ENCODE results near the gene SMG1.

SMG1 gene

DNA sequence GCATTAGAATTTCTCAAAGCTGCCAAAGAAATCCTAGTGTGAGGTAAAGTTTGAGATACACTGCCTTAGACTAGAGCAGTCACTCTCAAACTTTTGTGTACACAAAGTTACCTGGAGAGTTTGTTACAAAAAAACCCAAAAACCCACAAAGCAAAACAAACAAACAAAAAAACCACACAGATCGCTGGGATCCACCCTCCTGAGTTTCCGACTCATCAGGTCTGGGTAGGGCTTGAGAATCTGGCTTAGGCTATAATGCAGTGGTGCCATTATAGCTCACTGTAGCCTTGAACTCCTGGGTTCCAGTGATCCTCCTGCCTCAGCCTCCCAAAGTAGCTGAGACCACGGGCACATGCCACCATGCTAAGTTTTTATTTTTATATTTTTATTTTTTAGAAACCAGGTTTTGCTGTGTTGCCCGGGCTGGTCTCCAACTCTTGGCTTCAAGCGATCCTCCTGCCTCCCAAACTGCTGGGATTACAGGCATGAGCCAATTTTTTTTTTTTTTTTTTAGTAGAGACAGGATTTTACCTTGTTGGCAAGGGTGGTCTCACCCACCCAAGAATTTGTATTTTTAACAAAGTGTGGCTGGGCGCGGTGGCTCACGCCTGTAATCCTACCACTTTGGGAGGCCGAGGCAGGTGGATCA, 22.3 kb upstream of the SMG1 start:
- Histone ChIP-seq H3K4me1 (no peaks in the 10 kb centered on the region), H3K27me3 (no peaks in the 10 kb centered on the region), H3K36me3 (no peaks in the 10 kb centered on the region), H3K9me3 (no peaks in the 10 kb centered on the region), H3K4me3 (ENCODE audit: low read depth, low read length) (no peak overlapping the region)
- no peak for DNase-seq
- TF ChIP-seq, protein P1, sequence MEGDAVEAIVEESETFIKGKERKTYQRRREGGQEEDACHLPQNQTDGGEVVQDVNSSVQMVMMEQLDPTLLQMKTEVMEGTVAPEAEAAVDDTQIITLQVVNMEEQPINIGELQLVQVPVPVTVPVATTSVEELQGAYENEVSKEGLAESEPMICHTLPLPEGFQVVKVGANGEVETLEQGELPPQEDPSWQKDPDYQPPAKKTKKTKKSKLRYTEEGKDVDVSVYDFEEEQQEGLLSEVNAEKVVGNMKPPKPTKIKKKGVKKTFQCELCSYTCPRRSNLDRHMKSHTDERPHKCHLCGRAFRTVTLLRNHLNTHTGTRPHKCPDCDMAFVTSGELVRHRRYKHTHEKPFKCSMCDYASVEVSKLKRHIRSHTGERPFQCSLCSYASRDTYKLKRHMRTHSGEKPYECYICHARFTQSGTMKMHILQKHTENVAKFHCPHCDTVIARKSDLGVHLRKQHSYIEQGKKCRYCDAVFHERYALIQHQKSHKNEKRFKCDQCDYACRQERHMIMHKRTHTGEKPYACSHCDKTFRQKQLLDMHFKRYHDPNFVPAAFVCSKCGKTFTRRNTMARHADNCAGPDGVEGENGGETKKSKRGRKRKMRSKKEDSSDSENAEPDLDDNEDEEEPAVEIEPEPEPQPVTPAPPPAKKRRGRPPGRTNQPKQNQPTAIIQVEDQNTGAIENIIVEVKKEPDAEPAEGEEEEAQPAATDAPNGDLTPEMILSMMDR (IDR thresholded peaks at IDR 0.05; ENCODE audit: low read depth, low read length), result no peak

DNA sequence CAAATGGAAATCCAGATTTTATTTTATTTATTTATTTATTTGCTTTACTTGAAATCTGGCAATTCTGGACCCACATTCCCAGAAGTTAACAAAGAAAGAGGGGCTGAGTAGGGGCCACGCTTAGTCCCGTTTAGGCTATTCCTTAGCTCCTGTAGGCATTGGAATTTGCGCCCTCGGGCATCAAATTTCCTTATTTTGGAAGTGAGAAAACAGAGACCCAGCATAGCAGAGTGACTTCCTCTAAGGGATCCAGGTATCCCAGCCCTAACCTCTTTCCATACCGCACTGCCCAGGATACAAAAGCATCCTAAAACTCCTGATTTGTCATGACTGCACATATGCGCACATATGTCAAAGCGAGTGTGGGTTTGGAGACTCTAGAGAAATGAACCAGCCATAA, 19.0 kb upstream of the SMG1 start:
- Histone ChIP-seq H3K4me1 (no peaks in the 10 kb centered on the region), H3K27me3 (no peaks in the 10 kb centered on the region), H3K9me3 (no peaks in the 10 kb centered on the region), H3K36me3 (no peaks in the 10 kb centered on the region), H3K4me3 (ENCODE audit: low read depth, low read length) (no peak overlapping the region)
- TF ChIP-seq, protein P1 (IDR thresholded peaks at IDR 0.05; ENCODE audit: low read depth, low read length), result no peak
- no peak for DNase-seq

DNA sequence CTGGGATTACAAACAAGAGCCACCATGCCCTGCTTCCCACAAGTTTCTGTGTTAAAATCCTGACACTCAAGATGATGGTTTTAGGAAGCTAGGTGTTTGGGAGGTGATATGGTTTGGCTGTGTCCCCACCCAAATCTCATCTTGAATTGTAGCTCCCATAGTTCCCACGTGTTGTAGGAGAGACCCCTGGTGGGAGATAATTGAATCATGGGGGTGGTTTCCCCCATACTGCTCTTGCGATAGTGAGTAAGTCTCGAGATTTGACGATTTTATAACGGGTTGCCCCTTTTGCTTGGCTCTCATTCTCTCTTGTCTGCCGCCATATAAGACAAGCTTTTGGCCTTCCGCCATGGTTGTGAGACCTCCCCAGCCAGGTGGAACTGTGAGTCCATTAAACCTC, 17.2 kb upstream of the SMG1 start:
- no peaks in the 10 kb centered on the region for H3K27me3 ChIP-seq
- H3K4me1 ChIP-seq, result no peaks in the 10 kb centered on the region
- H3K9me3 ChIP-seq, result no peaks in the 10 kb centered on the region
- TF ChIP-seq, protein P1 (IDR thresholded peaks at IDR 0.05; ENCODE audit: low read depth, low read length), result no peak
- no peaks in the 10 kb centered on the region for H3K36me3 ChIP-seq
- H3K4me3 ChIP-seq (ENCODE audit: low read depth, low read length), result no peak overlapping the region
- no peak for DNase-seq

DNA sequence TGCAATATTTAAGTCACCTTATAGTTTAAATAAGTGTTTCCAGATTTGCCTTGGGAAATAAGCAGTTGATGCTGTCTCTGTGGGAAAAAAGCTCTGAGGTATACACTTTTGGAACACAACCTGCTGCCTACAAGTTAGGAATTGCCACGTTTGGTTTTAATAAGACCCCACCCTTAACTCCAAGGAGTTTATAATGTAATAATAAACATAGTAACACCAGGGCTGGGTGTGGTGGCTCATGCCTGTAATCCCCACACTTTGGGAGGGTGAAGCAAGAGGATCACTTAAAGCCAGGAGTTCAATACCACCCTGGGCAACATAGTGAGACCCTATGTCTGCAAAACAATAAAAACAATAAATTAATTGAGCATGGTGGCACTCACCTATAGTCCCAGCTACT, 15.9 kb upstream of the SMG1 start:
- no peaks in the 10 kb centered on the region for H3K9me3 ChIP-seq
- DNase-seq, result no peak
- no peaks in the 10 kb centered on the region for H3K27me3 ChIP-seq
- TF ChIP-seq, protein P1 (IDR thresholded peaks at IDR 0.05; ENCODE audit: low read depth, low read length), result no peak
- H3K4me1 ChIP-seq, result no peaks in the 10 kb centered on the region
- no peaks in the 10 kb centered on the region for H3K36me3 ChIP-seq
- no peak overlapping the region for H3K4me3 ChIP-seq (ENCODE audit: low read depth, low read length)

GRCh38 chr16:18941471-18941870, 15.3 kb upstream of the SMG1 start:
- H3K4me1 ChIP-seq, result no peaks in the 10 kb centered on the region

DNA sequence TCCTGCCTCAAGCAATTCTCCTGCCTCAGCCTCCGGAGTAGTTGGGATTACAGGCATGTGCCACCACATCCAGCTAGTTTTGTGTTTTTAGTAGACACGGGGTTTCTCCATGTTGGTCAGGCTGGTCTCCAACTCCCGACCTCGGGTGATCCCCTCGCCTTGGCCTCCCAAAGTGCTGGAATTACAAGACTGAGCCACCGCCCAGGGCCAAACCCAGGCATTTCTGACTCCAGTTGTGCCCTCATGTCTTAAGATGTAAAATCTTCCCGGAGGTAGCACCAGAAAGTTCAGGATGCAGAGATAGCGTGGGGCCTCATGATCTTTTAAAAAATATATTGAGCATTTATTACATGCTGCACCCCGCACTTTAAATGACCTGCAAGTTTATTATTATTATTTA, 12.8 kb upstream of the SMG1 start:
- Histone ChIP-seq H3K9me3 (no peaks in the 10 kb centered on the region), H3K4me3 (ENCODE audit: low read depth, low read length) (no peak overlapping the region), H3K4me1 (no peaks in the 10 kb centered on the region), H3K27me3 (no peaks in the 10 kb centered on the region), H3K36me3 (no peaks in the 10 kb centered on the region)
- DNase-seq, result no peak
- TF ChIP-seq, protein P1 (IDR thresholded peaks at IDR 0.05; ENCODE audit: low read depth, low read length), result no peak

More at GRCh38 chr16:18941471-18941870, 15.3 kb upstream of the SMG1 start:
- TF ChIP-seq, protein P1 (IDR thresholded peaks at IDR 0.05; ENCODE audit: low read depth, low read length), result no peak
- no peaks in the 10 kb centered on the region for H3K36me3 ChIP-seq
- DNase-seq, result no peak
- H3K9me3 ChIP-seq, result no peaks in the 10 kb centered on the region
- H3K4me3 ChIP-seq (ENCODE audit: low read depth, low read length), result no peak overlapping the region
- no peaks in the 10 kb centered on the region for H3K27me3 ChIP-seq

Measured in BE2C (cell line).